ENCODE data around the gene ADCY7.

GRCh38 chr16:50267651-50268050, 1.3 kb downstream of the ADCY7 start:
- TF ChIP-seq, protein P1, sequence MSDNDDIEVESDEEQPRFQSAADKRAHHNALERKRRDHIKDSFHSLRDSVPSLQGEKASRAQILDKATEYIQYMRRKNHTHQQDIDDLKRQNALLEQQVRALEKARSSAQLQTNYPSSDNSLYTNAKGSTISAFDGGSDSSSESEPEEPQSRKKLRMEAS (CRISPR knock-in tag; IDR thresholded peaks at IDR 0.05) = no peak
- TF ChIP-seq CREB1 (CRISPR knock-in tag; IDR thresholded peaks at IDR 0.05) (no peak), CTCF (IDR thresholded peaks at IDR 0.05) (no peak), ZNF121 (CRISPR knock-in tag; IDR thresholded peaks at IDR 0.05) (no peak), E2F1 (CRISPR knock-in tag; IDR thresholded peaks at IDR 0.05) (no peak), SMAD4 (CRISPR knock-in tag; IDR thresholded peaks at IDR 0.05) (no peak)
- TF ChIP-seq, protein P2, sequence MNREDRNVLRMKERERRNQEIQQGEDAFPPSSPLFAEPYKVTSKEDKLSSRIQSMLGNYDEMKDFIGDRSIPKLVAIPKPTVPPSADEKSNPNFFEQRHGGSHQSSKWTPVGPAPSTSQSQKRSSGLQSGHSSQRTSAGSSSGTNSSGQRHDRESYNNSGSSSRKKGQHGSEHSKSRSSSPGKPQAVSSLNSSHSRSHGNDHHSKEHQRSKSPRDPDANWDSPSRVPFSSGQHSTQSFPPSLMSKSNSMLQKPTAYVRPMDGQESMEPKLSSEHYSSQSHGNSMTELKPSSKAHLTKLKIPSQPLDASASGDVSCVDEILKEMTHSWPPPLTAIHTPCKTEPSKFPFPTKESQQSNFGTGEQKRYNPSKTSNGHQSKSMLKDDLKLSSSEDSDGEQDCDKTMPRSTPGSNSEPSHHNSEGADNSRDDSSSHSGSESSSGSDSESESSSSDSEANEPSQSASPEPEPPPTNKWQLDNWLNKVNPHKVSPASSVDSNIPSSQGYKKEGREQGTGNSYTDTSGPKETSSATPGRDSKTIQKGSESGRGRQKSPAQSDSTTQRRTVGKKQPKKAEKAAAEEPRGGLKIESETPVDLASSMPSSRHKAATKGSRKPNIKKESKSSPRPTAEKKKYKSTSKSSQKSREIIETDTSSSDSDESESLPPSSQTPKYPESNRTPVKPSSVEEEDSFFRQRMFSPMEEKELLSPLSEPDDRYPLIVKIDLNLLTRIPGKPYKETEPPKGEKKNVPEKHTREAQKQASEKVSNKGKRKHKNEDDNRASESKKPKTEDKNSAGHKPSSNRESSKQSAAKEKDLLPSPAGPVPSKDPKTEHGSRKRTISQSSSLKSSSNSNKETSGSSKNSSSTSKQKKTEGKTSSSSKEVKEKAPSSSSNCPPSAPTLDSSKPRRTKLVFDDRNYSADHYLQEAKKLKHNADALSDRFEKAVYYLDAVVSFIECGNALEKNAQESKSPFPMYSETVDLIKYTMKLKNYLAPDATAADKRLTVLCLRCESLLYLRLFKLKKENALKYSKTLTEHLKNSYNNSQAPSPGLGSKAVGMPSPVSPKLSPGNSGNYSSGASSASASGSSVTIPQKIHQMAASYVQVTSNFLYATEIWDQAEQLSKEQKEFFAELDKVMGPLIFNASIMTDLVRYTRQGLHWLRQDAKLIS (CRISPR knock-in tag; IDR thresholded peaks at IDR 0.05; ENCODE audit: borderline replicate concordance) = no peak
- TF ChIP-seq, protein P3, sequence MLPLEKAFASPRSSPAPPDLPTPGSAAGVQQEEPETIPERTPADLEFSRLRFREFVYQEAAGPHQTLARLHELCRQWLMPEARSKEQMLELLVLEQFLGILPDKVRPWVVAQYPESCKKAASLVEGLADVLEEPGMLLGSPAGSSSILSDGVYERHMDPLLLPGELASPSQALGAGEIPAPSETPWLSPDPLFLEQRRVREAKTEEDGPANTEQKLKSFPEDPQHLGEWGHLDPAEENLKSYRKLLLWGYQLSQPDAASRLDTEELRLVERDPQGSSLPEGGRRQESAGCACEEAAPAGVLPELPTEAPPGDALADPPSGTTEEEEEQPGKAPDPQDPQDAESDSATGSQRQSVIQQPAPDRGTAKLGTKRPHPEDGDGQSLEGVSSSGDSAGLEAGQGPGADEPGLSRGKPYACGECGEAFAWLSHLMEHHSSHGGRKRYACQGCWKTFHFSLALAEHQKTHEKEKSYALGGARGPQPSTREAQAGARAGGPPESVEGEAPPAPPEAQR (CRISPR knock-in tag; IDR thresholded peaks at IDR 0.05) = no peak

All from WTC11 (cell line).